ENCODE data around the gene CTU2.

CTU2 gene

DNA sequence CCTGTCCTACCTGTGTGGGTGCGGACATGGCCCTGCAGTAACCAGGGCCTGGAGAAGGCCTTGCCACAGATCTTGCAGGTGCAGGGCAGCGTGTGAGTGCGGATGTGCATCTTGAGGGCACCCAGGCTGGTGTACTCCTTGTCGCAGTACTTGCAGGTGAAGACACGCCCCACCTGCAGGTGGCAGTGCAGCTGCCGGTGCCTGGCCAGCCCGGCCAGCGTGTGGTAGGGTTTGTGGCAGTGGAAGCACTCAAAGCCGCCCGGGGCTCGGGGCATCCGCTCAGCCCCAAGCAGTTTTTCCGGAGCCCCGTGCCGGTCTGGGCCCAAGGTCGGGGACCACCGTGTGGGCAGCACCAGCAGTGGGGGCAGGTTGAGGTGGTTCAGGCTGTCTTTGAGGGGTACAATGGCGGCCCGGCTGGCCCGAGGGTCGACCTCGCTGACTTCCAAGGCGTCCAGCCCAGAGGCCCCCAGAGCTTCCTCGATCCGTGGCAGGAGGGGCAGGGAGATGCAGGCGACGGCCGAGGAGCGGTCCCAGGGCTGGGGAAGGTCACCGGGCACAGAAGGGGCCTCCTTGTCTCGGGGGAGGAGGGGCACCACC lies 25.1 kb upstream of the CTU2 start:
- in situ Hi-C loops (cut with HindIII; ENCODE audit: low sequenced_read_pairs): no loop called here

DNA sequence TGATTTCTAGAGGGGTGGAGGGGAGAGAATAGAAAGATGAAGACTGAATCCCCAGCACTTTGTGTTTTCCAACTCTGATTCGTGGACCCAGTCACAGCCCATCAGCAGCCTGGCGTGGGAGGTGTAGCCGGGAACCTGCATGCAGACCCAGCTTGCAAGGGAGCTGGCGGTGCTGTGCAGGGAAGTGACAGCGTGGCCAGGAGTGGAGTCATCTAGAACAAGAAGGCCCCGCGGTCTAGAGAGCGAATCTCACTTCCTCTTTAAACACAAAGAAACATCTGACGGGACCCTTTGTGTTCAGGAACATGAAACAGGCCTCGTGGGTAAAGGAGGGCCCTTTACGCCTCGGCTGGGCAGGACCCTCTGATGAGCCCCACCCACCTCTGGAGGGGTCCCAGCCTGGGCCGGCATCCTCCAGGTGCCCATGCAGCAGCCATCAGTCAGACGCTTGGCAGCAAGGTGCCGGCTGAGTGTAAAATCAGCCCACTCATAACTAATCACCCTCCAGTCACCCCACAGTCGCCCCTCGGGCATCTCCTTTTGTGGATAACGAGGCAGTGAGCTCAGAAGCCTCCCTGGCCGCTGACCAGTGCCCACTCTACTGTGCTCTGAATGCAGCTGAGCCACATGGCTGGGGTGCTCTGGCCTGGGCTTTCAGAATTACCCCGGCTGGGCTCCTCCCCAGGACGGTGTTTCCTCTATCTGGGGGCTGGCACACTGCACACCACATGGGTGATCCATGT lies 24.4 kb upstream of the CTU2 start:
- in situ Hi-C loops (cut with HindIII; ENCODE audit: low sequenced_read_pairs): no loop called here

DNA sequence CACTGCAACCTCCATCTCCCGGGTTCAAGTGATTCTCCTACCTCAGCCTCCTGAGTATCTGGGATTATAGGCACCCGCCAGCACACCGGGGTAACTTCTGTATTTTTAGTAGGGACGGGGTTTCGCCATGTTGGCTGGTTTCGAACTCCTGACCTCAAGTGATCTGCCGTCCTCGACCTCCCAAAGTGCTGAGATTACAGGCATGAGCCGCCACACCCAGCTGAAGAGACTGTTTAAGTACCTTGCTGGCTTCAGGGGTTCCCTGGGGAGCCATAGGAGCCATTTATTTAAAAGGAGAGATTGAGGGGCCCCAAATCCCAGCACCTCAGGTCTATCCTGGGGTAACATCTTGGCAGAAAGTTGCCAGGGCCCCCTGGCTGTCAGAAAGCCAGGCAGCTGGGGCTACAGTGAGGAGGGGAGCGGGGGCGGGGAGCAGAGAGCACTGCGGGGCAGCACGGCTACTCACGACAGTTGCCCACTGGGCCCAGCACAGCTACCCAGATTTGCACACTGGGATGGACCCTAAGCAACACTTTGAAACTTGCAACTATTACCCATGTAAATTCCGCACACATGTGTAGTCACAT lies 21.6 kb upstream of the CTU2 start:
- in situ Hi-C loops (cut with HindIII; ENCODE audit: low sequenced_read_pairs): no loop called here

DNA sequence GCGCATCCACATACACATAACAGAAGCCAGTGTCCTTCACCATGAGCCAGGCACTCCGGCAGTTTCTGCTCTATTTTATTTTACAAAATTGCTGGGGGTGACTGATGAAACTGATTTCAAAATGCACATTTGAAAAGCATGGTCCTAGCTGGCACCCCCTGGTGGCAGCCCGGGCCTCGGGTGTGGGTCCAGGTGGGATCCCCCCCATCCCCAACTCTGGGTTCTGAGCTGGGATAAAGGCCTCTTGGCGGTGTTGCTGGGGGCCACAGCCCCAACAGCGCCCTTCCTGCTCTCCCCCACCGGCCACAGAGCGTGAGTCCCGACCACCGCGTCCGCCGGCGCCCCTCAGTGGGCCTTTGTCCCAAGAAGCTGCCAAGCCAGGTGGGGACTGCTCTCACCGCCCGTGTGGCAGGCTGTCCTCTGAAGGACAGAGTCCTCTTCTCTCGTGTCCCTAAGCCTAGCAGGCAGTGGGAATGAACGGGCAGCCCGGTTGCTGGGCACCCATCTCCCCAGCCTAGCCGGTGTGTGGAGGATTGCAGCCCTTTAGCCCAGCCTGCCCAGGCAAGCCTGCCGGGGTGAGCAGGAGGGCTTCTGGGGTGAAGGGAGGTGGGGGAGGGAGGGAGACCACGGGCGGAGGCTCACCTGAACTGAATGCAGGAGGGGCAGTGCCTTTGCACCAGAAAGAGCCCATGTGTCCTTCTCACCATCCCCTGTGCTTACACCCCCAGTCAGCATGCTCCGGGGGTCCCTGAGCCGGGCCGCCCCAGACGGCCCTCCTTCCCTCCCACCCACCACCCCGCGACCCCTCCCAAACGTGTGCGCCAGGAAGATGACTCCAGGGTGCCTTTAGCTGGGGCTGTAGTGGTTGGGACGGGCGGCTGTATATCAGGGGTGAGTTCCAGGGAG lies 20.9 kb upstream of the CTU2 start:
- in situ Hi-C loops (cut with HindIII; ENCODE audit: low sequenced_read_pairs): no loop called here

DNA sequence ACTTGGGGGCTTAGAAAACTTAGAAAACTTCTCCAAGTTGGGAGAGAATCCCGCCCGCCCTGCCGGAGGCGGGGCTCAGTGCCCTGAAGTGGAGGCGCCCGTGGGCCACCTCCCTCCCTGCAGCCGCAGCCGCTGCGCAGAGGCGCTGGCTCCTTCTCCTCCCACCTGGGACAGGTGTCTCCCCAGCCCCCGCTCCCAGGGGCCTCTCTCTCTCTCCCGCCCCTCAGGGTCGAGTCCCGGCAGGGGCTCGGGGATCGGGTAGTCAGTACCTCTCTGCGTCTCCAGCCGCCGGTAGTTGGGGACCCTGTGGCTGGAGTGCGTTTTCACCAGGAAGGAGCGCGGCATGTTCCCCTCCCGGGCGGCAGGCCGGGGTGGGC lies 20.3 kb upstream of the CTU2 start:
- in situ Hi-C loops (cut with HindIII; ENCODE audit: low sequenced_read_pairs): no loop called here

DNA sequence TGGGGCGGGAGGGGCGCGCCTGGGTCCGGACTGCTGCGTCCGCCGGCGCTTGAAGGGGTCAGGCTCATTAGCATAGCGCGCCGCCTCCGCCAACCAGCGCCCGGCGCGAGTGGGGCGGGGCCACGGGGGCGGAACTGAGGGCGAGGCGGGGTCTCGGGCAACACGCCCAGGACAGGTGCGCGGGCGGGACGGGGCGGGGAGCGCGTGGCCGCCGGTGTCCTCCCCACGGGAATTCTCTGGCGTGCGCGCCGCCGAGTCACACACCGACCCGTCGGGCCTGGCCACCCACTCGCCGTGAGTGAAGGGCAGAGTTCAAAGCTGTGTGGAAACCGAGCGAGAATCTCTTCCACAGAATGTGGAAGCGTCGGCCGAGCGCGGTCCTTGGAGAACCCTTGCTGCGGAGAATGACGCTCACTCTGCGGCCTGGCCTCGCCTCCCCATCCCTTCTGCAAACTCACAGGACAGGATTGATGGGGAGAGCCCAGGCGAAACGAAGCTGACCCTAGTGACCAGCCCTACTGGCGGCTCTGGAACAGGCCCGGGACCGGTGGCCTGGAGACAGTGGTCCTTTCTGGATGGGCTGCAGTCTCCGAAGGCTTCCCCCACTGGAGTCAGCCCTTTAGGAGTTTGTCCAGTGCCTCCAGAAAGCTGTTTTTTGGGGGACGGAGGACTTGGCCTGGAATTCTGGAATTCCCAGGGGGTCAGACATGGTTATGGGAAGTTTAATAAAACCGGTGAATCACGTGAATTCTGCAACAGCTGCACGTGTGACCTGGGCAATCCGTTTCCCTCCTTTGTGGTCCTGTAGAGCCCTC lies 19.7 kb upstream of the CTU2 start, which contains the start of gene SNAI3:
SNAI3 (minus strand) TSS at position 69 of the 815 bp plus-strand sequence. CDS start 101 bp downstream, outside the sequence.
- in situ Hi-C loops (cut with HindIII; ENCODE audit: low sequenced_read_pairs): no loop called here

DNA sequence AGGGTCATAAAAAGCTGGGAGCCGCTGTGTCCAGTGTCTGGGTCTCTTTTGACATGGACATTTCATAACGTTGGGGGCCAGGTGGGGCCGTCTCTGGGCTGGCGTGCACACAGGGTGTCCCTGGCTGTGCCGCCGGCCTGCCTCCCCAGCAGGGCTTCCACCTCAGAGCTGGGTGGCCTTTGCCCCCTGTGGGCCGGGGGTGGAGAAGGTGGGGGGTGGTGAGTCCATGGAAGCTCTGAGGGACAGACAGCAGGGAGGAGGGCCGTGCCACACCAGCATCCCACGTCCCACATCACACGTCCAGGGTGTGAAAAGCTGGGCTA lies 19.1 kb upstream of the CTU2 start:
- in situ Hi-C loops (cut with HindIII; ENCODE audit: low sequenced_read_pairs): no loop called here

DNA sequence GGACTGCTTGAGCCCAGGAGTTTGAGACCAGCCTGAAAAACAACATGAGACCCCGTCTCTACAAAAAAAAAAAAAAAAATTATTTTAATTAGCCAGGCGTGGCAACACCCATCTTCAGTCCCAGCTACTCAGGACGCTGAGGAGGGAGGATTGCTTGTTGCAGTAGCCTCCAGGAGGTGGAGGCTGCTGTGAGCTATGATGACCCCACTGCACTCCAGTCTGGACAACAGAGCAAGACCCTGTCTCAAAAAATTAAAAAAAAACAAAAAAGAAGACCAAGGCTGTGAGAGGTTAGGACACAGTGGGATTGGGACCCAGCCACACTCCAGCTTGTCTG lies 18.7 kb upstream of the CTU2 start:
- in situ Hi-C loops (cut with HindIII; ENCODE audit: low sequenced_read_pairs): no loop called here

DNA sequence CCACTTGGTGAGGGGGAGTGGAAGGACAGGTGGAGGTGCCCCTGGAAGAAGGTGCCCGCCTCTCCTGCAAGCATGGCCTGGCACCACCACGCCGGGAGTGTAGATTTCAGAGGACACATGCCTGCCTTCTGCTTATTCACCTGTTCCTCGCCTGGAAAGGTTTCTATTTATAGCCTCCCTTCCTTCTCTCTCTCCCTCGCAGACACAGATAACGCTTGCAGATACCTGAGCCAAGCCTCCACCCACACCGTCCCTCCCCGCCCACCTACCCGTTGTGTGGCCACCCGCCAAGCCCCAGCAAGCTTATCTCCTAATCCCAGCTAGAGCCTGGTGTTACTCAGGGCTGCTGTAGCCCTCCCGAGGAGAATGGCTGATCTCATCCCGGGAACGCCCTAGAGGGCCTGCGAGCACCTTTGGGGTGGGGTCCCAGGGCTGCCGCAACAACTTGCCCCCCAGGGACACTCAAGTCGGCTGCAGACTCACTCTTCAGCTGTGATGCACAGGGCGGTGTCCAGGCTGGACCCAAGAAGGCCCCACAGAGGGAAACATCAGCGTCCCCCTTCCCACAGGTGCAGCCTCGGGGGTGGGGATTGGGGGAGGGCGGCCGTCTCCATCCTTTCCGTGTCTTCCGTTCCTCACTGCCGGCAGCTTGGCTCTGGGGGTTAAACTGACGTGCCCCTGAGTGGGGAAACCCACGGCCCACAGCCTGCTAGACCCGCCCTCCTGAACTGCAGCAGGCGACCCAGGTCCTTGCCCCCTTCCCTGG lies 18.1 kb upstream of the CTU2 start:
- in situ Hi-C loops (cut with HindIII; ENCODE audit: low sequenced_read_pairs): no loop called here

DNA sequence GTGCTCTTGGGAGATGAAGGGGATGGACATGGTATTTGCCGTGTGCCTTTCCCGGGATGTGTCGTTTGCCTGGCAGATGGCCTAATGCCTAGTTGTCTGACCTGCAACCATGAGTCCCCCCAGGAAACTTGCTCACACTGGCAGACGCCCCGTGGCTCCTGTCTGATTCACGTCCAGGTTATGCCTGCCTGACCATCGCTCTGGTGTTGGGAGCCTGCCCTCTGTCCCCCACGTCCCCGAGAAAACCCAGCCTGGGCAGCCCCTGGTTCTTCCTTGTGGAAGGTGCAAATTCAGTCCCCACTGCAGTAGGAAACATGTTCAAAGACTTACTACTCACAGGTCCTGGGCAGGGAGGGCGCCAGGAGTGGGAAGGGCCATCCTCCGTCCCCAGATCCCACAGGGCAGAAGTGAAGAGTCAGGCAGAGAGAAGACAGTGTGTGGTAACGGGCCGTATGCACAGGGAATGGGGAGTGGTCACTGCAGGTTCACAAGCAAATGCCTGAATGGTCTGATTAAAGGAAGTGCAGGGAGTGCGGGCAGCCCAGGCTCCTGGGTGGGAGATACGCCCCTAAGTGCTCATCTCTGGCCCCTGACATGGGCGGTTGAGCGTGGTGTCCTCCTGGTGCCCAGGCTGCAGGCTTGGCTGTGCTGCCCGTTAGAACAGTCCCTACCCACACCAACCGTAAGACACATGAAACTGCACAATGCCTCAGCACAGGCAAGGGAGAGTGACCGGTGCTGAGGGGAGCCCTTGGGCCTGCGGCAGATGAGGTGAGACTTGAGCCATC lies 15.8 kb upstream of the CTU2 start:
- in situ Hi-C loops (cut with HindIII; ENCODE audit: low sequenced_read_pairs): no loop called here

DNA sequence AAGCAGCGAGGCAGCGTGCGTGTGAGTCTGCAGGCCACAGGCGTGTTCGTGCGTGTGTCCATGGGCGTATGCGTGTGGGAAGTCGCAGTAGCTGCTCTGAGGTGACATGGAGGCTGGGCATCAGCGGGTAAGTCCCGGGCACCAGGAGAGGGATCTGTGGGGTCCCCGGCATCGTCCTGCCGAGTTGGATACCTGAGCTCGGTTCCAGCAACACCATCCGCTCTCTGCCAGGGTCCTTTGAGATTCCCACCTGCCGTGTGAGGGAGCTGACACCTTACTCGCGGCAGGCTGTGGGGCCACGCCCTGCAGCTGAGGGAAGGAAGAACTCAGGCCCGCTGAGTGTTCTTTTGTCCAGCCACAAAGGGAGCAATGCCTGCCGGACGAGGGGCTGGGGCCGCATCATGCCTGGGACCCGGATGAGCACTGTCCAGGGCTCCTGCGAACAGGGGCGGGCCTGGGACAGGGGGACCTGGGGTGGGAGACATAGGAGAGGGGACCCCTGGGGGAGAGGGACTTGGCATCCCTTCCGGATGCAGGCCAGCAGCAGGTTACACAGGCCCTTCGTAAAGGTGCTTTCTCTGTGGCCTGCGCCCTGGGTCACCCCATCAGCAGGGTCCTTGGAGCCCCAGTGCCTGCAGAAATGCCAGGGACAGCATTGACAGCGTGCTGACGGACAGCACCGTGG lies 15.0 kb upstream of the CTU2 start:
- in situ Hi-C loops (cut with HindIII; ENCODE audit: low sequenced_read_pairs): no loop called here

DNA sequence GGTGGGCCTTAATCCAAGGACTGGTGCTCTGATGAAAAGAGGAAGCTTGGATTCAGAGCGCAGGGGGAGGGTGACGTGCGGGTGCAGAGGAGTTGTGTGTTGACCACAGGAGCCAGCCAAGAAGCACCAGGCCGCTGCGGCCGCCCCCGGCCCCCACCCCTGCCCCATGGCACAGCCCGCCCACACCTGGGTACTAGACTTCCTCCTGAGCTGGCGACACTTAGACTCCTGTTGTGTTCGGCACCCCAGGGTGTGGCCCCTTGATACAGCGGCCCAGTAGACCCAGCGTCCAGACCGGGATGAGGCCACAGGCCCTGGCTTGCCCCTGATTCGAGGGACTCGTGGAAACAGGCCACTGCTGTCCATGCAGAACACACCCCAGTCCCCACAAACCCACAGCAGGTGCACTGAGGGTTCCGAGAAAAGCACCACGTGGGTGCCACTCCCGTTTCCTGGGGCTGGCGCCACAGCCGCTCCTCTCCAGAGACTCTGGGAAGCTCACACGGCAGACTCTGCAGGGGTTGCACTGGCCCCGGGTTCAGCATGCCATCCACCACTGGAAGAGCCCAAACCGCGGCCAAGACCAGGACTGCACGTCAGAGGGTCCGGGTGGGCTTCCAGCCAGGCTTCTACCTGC lies 14.3 kb upstream of the CTU2 start:
- in situ Hi-C loops (cut with HindIII; ENCODE audit: low sequenced_read_pairs): no loop called here

DNA sequence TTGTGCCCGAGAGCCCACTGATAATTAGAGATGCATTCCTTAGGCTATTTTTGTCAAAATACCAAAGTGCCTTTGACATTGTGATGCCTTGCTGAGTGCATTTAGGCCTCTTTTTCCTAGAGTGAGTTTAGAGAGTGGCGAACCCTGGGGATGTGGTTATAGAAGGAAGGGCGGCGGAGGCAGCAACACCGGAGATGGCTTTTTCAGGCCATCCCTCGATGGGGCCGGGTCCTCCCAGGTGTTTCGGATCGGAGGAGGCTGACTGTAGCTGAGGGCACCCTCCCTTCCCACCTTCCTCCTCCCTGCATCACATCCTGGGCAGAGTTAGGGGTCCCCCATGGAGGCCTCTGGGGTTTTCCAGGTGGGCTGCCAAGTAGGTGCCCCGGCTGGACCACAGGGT lies 13.4 kb upstream of the CTU2 start:
- in situ Hi-C loops (cut with HindIII; ENCODE audit: low sequenced_read_pairs): no loop called here

DNA sequence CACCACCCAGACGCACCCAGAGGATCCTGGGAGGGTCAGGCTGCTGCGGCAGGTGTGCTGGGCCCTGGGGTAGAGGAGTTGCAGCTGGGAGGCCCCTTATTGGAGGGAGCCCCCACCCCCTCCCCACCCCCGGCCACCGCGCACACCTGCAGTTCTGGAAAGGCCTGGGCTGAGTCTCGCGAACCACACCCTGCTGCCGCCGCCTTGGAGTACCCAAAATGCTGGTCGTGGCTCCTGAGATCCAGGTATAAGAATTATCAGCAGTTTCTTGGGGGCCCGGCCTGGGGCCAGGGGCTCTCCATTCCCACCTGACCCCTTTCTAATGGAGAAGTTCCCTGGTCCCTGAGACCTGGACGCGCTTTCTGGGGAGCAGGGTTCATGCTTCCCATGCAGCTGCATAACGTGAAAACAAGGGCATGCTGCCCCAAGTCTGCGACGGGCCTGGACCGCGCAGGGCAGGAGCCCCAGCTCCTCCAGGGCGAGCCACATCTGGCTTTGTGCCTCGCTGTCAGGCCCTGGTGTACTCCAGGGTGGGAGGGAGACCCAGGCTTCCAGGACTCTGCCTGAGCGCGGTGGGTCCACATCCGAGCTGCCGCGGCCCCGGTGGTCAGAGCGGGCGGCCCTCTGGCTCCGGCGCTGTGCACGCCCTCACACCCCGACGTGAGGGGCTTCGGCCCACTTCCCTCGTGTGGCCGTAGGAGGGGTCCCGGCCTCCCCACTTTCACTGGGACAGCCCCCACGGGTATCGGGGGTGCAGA lies 12.7 kb upstream of the CTU2 start:
- in situ Hi-C loops (cut with HindIII; ENCODE audit: low sequenced_read_pairs): no loop called here

DNA sequence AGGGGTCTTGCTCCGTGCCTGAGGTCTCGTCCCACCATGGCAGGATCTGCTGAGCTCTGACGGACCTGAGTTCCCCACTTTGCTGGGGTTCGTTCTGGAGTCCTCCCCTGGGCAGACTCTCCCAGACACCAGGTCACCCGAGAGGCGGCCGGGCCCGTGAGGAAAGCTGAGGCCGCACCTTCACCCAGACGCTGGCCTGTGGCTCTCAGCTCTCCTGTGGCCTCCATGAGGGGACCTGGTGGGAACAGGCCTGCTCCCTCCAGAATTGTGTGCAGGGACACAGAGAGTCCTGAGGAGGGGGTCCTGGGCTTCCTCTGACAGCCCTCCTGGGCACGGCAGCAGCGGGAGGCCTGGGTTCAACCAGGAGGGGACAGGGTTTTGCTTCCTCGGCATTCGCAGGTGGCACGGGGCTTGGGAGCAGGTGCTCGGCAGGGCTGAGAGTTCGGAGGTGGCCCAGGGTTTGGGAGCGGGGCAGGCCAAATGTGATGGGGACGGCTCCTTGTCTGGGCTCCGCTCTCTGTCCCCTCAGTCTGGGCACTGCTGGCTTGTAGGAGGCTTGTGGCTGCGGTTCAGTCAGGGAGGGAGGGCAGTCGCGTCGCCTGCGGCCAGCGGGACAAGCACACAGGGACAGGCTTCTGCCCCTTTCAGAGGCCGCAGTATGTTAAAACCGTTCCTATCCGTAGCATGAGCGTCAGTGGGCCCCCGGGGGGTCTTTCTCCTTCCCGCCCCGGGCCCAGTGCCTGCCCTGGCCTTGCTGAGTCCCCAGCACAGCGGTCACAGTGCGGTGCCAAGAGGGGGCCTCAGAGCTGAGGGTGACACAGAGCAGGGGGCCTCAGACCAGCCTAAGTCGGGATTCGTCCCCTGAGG lies 11.8 kb upstream of the CTU2 start:
- in situ Hi-C loops (cut with HindIII; ENCODE audit: low sequenced_read_pairs): no loop called here

DNA sequence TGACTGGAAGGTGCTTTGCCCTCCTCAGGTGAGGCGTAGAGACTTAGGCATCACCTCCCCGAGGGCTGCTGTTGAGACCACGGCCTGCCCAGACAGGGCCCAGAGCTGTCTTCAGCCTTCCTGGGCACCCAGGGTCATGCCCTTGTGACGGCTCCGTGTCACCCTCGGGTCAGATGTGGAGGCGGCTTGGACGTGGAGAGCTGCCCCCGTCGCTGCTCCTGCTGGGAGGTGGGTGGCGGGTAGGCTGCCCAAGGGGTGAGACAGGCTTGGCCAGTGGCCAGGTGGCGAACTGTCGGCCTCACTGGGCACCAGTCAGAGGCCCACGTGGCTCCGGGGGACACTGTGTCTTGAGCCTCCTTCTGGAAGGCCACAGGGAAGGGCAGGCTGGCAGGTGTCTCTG lies 11.1 kb upstream of the CTU2 start:
- in situ Hi-C loops (cut with HindIII; ENCODE audit: low sequenced_read_pairs): no loop called here

DNA sequence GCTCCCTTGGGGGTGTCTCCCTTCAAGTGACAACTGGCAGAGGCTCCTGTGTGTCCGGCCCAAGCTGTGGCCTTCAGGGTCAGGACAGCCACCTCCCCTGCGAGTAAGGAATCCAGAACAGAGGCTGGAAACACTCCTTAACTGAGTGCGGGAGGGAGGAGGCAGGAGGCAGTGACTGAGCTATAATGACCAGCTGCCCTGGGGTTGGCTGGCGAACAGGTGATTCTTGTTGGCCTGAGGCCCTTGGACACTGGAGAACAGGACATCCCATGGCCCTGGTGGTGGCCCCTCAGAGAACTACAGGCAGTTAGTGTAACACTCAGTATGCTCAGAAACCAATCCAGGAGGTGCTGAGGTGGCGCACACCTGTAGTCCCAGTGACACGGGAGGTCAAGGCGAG lies 10.6 kb upstream of the CTU2 start:
- in situ Hi-C loops (cut with HindIII; ENCODE audit: low sequenced_read_pairs): no loop called here

Measured in endothelial cell of hepatic sinusoid (primary cell).